Stimulated activated CD8-positive, alpha-beta memory T cell treated with anti-CD3 and anti-CD28 coated beads, Interleukin-2, amount 100 ng/mL, for 1 hour (primary cell): ENCODE results near the gene ZBTB43.
"Not testable (repeated sequence)": the region's sequence is repeated elsewhere in the genome, so short reads cannot be mapped to it uniquely, and the experiment has no call there.

ENCODE experiments used
- DNase-seq, 2 donors: peaks; one replicate each; pipeline ENCODE4 v3.0.0-alpha.2; 2020; ENCODE audit warnings: low read depth in 2 of 2

Gene ZBTB43

DNA sequence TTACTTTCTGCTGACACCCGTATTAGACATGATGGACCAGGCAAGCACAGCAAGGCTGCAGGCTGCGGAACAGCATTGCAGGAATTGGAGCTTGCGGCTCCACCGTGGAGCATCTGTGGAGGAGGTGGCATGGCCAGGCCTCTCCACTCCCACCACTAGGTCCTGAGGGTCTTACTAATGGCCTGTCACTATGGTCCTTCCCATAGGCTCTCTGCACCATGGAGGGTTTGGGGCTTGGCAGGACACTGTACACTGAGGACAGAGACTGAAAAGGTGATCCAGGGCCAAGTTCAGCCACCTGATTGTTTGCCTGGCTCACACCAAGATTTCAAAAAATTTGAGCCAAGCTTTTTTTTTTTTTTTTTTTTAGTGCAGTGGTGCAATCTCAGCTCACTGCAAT, 14.3 kb upstream of the ZBTB43 start:
- DNase-seq, result no peak

GRCh38 chr9:126791406-126792230, 13.2 kb upstream of the ZBTB43 start:
- DNase-seq, result no peak

- no peak for DNase-seq
Measured at GRCh38 chr9:126793686-126794417, 11.0 kb upstream of the ZBTB43 start.

GRCh38 chr9:126794441-126794840, 10.4 kb upstream of the ZBTB43 start:
- no peak for DNase-seq

DNA sequence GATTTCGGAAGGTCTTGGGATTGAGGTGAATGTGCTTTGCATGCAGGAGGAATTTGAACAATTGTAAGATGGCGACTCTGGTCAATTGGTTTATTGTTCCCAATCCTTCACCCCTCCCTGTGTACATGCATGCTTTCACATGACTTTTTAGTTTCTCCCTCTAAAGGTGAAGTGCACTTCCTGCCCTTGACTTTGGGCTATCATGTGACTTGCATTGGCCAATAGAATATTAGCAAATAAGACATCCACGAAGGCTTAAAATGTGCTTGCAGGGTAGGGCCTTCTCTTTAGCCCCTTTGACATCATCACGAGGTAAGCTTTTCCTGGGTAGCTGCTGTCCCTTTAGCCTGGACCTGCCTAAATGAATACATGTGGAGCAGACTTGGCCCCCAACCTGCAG, 8.1 kb upstream of the ZBTB43 start:
- DNase-seq, result no peak

DNA sequence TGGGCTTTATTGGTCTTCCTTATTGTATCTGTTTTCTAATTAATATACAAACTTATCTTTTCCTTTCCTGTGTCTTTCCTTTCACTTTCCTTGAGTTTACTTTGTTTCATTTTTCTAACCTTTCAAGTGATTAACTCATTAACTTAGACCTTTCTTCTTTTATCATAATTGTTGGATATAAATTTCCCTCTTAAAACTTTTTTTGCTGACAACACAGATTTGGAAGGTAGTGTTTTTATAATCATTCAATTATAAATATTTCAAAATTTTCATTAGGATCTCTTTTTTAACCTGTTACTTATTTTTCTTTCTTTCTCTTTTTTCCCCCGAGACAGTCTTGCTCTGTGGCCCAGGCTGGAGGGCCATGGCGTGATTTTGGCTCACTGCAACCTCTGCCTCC, 6.9 kb upstream of the ZBTB43 start:
- DNase-seq, result no peak

DNA sequence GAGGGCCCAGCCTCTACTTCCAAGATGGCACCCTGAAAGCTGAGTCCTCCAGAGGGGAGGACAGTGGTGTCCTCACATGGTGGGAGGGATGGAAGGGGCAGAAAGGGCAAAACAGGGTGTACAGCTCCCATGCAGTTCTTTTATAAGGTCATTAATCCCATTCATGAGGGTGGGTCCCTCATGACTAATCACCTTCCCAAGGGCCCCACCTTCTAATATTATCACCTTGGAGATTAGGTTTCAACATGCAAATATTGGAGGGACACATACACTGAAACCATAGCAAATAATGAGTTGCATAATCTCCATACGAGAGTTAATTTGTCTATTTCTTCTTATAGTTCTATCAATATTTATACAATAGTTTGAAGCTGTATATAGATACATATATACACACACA, 5.8 kb upstream of the ZBTB43 start:
- DNase-seq, result no peak

- no peak for DNase-seq
Measured at GRCh38 chr9:126802318-126803059, 2.4 kb upstream of the ZBTB43 start.

- DNase-seq, result no peak
Measured at GRCh38 chr9:126804198-126804695, 593 bp upstream of the ZBTB43 start.

- peak; percentile 66 for DNase-seq
Measured at GRCh38 chr9:126805554-126806262, 868 bp downstream of the ZBTB43 start.

GRCh38 chr9:126806336-126806735, 1.5 kb downstream of the ZBTB43 start:
- no peak for DNase-seq

- DNase-seq, result no peak
Measured at GRCh38 chr9:126809068-126809467, 4.2 kb downstream of the ZBTB43 start.

DNA sequence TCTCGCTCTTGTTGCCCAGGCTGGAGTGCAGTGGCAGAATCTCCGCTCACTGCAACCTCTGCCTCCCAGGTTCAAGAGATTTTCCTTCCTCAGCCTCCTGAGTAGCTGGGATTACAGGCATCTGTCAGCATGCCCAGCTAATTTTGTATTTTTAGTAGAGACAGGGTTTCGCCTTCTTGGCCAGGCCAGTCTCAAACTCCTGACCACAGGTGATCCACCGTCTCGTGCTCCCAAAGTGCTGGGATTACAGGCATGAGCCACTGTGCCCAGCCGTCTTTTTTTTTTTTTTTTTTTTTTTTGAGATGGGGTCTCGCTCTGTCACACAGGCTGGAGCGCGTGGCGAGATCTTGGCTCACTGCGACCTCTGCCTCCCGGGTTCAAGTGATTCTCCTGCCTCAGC, 5.4 kb downstream of the ZBTB43 start:
- DNase-seq, result not testable (repeated sequence)

DNA sequence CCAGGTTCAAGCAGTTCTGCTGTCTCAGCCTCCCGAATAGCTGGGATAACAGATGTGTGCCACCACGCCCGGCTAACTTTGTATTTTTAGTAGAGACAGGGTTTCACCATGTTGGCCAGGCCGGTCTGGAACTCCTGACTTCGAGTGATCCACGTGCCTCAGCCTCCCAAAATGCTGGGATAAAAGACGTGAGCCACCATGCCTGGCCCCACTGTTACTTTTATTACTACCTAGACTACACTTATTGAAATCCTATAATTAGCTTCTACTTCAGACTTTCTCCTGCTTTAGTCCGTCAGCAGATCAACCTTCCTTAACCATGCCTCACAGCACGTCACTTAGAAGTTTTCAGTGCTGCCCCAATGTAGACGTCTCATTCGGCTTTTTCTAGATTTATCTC, 8.2 kb downstream of the ZBTB43 start:
- DNase-seq, result no peak

GRCh38 chr9:126814091-126814490, 9.3 kb downstream of the ZBTB43 start:
- DNase-seq, result no peak

- not testable (repeated sequence) for DNase-seq
Measured at GRCh38 chr9:126817615-126818014, 12.8 kb downstream of the ZBTB43 start.

DNA sequence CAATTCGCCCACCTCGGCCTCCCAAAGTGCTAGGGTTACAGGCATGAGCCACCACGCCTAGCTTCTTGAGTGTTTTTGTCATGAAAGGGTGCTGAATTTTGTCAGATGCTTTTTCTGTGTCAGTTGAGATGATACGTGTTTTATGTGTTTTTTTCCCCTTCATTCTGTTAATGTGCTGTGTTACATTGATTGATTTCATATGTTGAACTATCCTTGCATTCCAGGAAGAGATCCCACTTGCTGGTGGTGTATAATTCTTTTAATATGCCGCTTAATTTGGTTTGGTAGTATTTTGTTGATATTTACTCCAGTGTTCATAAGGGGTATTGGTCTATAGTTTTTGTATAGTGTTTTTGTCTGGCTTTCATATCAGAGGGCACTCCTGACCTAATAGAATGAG, 13.6 kb downstream of the ZBTB43 start:
- DNase-seq, result no peak

GRCh38 chr9:126819482-126819881, 14.6 kb downstream of the ZBTB43 start:
- DNase-seq, result no peak

DNA sequence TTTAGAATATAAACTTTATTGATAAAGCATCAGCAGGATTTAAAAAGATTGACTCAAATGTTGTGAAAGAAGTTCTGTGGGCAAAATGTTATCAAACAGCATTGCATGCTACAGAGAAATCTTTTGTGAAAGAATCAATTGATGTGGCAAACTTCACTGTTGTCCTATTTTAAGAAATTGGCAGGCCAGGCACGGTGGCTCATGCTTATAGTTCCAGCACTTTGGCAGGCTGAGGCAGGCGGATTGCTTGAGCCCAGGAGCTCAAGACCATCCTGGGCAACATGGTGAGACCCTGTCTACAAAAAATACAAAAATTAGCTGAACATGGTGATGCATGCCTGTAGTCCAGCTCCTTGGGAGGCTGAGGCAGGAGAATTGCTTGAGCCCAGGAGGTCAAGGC, 17.4 kb downstream of the ZBTB43 start:
- DNase-seq, result no peak

GRCh38 chr9:126822873-126823272, 18.0 kb downstream of the ZBTB43 start:
- no peak for DNase-seq

DNA sequence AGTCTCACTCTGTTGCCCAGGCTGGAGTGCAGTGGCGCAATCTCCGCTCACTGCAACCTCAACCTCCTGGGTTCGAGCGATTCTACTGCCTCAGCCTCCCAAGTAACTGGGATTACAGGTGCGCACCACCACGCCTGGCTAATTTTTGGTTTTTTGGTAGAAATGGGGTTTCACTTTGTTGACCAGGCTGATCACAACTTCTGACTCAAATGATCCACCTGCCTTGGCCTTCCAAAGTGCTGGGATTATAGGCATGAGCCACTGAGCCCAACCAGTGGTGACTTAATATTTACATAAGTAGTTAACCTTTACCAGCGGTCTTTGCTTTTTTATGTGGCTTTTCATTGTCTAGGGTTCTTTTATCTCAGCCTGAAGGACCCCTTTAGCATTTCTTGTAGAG, 19.2 kb downstream of the ZBTB43 start:
- DNase-seq, result not testable (repeated sequence)

DNA sequence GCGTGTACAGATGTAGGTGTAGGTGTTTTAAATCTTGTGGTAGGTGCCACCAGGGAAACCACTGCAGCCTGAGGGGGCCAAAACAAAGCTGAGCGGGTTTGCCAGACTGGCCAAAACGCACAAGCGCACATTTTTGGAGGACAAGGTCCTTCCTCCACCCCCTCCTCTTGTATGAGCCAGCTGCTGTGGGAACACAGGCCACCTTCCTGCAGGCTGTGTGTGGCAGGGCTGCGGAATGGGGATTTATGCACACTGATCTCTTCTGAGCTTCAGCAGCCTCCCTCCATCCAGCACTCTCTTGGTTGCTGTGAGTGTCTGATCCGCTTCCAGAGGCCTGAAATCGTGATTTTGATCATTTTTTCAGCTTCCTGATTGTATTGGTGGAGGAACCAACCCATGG, 22.4 kb downstream of the ZBTB43 start:
- no peak for DNase-seq
